HepG2 (cell line): ENCODE data around the gene ZFPL1. TPM values are rescaled to one million over a fixed set of nuclear protein-coding genes. Genes with fewer than 3 reads are reported as not detected.
A peak's percentile ranks its signal among the peaks of the same experiment; 100 is the strongest.

Experiments used
- BATF2 ChIP-seq: sonication (generic); formaldehyde crosslinking; IDR thresholded peaks from 2 replicates; pipeline ENCODE4 v1.8.0; 2022; ENCODE audit warnings: mild to moderate bottlenecking, missing genetic modification reagents, moderate library complexity
- FUBP1 ChIP-seq: sonication (generic); formaldehyde crosslinking; IDR thresholded peaks from 2 replicates; pipeline ENCODE4 v1.5.1; 2020; ENCODE audit warnings: missing genetic modification reagents, mild to moderate bottlenecking, borderline replicate concordance
- HCFC1 ChIP-seq: fragments of 150-350 bp; IDR thresholded peaks from 2 replicates; pipeline ENCODE4 v1.6.1; 2014; ENCODE audit warnings: low read depth, low read length
- HES4 ChIP-seq: sonication (generic); formaldehyde crosslinking; IDR thresholded peaks from 2 replicates; pipeline ENCODE4 v1.9.0; 2021; ENCODE audit warnings: mild to moderate bottlenecking, missing genetic modification reagents, borderline replicate concordance
- PHF5A ChIP-seq: IDR thresholded peaks from one replicate; pipeline ENCODE4 v1.6.1; 2018; ENCODE audit warnings: low read depth, missing genetic modification reagents; ENCODE audit not compliant: unreplicated experiment
- PHF8 ChIP-seq: sonication (generic); formaldehyde crosslinking; IDR thresholded peaks from 2 replicates; pipeline ENCODE4 v1.5.0; 2020; ENCODE audit warnings: missing genetic modification reagents
- RBM22 ChIP-seq: fragments of 200-400 bp; formaldehyde crosslinking; optimal IDR thresholded peaks from 2 replicates; pipeline ENCODE3; 2017; ENCODE audit warnings: mild to moderate bottlenecking, low read length, moderate library complexity
- RFX5 ChIP-seq: IDR thresholded peaks from 2 replicates; pipeline ENCODE4 v1.6.1; 2011; ENCODE audit warnings: low read depth, low read length, improper control_type of control experiment
- SALL1 ChIP-seq: sonication (generic); formaldehyde crosslinking; IDR thresholded peaks from 2 replicates; pipeline ENCODE4 v1.8.0; 2022; ENCODE audit warnings: mild to moderate bottlenecking, missing genetic modification reagents
- SP2 ChIP-seq: sonication (generic); formaldehyde crosslinking; IDR thresholded peaks from 2 replicates; pipeline ENCODE4 v1.5.1; 2020; ENCODE audit warnings: mild to moderate bottlenecking, missing genetic modification reagents
- ZBTB1 ChIP-seq: sonication (generic); formaldehyde crosslinking; IDR thresholded peaks from 2 replicates; pipeline ENCODE4 v1.4.0; 2020; ENCODE audit warnings: missing genetic modification reagents, borderline replicate concordance
- ZMAT3 ChIP-seq: sonication (generic); formaldehyde crosslinking; conservative IDR thresholded peaks from 2 replicates; pipeline ENCODE4 v1.7.0; 2021; ENCODE audit warnings: missing genetic modification reagents
- ZNF160 ChIP-seq: sonication (generic); formaldehyde crosslinking; IDR thresholded peaks from 2 replicates; pipeline ENCODE4 v1.8.0; 2022; ENCODE audit warnings: mild to moderate bottlenecking, inconsistent platforms, missing genetic modification reagents
- ZNF17 ChIP-seq: sonication (generic); formaldehyde crosslinking; IDR thresholded peaks from 2 replicates; pipeline ENCODE4 v1.5.0; 2020; ENCODE audit warnings: mild to moderate bottlenecking, missing genetic modification reagents
- ZNF337 ChIP-seq: sonication (generic); formaldehyde crosslinking; IDR thresholded peaks from 2 replicates; pipeline ENCODE4 v1.5.1; 2020; ENCODE audit warnings: missing genetic modification reagents, low read depth, mild to moderate bottlenecking, borderline replicate concordance
- ZNF501 ChIP-seq: sonication (generic); formaldehyde crosslinking; IDR thresholded peaks from 2 replicates; pipeline ENCODE4 v1.5.1; 2020; ENCODE audit warnings: mild to moderate bottlenecking, moderate library complexity, missing genetic modification reagents
- ZNF7 ChIP-seq: IDR thresholded peaks from 2 replicates; pipeline ENCODE4 v1.6.1; 2016; ENCODE audit warnings: missing biosample characterization, missing genetic modification reagents
- polyA plus RNA-seq, 8 experiments: library from polyadenylated mRNA; depleted of rRNA in 3 of 8; stranded (reverse) in 7 of 8; unstranded in 1 of 8; fragments of >200 nt; fragmentation: Illumina TruSeq in 4 of 8; extraction: Trizol in 4 of 8; gene quantifications; 2 replicates each; pipeline versions ENCODE4 v1.2.1 to v1.2.3, GENCODE V29; 2011 to 2016; ENCODE audit warnings: low read depth in 4 of 8, missing spikeins in 1 of 8, mixed read lengths in 1 of 8; ENCODE audit not compliant: insufficient read depth in 1 of 8
- total RNA-seq, 5 experiments: library from RNA; depleted of rRNA; stranded (reverse); fragments of >200 nt; fragmentation: Illumina TruSeq; extraction: Trizol; gene quantifications; 2 replicates each; pipeline ENCODE4 v1.2.3, GENCODE V29; 2016; ENCODE audit warnings: low read depth in 1 of 5
- TF ChIP-seq, protein P1 (sequence below): sonication (generic); formaldehyde crosslinking; IDR thresholded peaks from 2 replicates; pipeline ENCODE4 v1.4.0; 2020; ENCODE audit warnings: mild to moderate bottlenecking, low read depth, missing genetic modification reagents
- TF ChIP-seq, protein P2 (sequence below): sonication (generic); formaldehyde crosslinking; IDR thresholded peaks from 2 replicates; pipeline ENCODE4 v1.4.0; 2020; ENCODE audit warnings: missing genetic modification reagents, borderline replicate concordance
- TF ChIP-seq, protein P3 (sequence below): sonication (generic); formaldehyde crosslinking; IDR thresholded peaks from 2 replicates; pipeline ENCODE4 v1.4.0; 2020; ENCODE audit warnings: missing genetic modification reagents
- TF ChIP-seq, protein P4 (sequence below): IDR thresholded peaks from 2 replicates; pipeline ENCODE4 v1.6.1; 2016; ENCODE audit warnings: low read depth, borderline replicate concordance

ZFPL1 gene
- total and polyA plus RNA-seq, 2 of the 13 experiments (the other 11 are each of a cell fraction or from before 2014, with no cell fraction given), result 32.2 to 56.0 TPM

GRCh38 chr11:65111744-65112545, 27.9 kb downstream of the ZFPL1 start, which contains the start of gene TM7SF2 (continued):
- TF ChIP-seq ZBTB1 (no peak), ZNF17 (CRISPR knock-in tag) (no peak), PHF5A (CRISPR knock-in tag) (peak; percentile 71), HCFC1 (no peak), BATF2 (CRISPR knock-in tag) (no peak), HES4 (CRISPR knock-in tag) (0 out of 2 replicates have a peak, but pooled peaks have one; percentile 38), ZMAT3 (CRISPR knock-in tag) (no peak), ZNF160 (CRISPR knock-in tag) (no peak), RFX5 (0 out of 2 replicates have a peak, but pooled peaks have one; percentile 13), ZNF7 (CRISPR knock-in tag) (0 out of 2 replicates have a peak, but pooled peaks have one; percentile 5), SALL1 (CRISPR knock-in tag) (peak; percentile 47; the same call in 1 of the 2 replicates), PHF8 (CRISPR knock-in tag) (peak; percentile 59; the same call in 1 of the 2 replicates), FUBP1 (CRISPR knock-in tag) (no peak), SP2 (CRISPR knock-in tag) (peak; percentile 77), ZNF501 (peak; percentile 68; the same call in 1 of the 2 replicates), ZNF337 (CRISPR knock-in tag) (no peak), RBM22 (peak; percentile 96)
- TF ChIP-seq, protein P1, sequence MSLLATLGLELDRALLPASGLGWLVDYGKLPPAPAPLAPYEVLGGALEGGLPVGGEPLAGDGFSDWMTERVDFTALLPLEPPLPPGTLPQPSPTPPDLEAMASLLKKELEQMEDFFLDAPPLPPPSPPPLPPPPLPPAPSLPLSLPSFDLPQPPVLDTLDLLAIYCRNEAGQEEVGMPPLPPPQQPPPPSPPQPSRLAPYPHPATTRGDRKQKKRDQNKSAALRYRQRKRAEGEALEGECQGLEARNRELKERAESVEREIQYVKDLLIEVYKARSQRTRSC (CRISPR knock-in tag), result peak; percentile 62; the same call in 1 of the 2 replicates
- TF ChIP-seq, protein P2, sequence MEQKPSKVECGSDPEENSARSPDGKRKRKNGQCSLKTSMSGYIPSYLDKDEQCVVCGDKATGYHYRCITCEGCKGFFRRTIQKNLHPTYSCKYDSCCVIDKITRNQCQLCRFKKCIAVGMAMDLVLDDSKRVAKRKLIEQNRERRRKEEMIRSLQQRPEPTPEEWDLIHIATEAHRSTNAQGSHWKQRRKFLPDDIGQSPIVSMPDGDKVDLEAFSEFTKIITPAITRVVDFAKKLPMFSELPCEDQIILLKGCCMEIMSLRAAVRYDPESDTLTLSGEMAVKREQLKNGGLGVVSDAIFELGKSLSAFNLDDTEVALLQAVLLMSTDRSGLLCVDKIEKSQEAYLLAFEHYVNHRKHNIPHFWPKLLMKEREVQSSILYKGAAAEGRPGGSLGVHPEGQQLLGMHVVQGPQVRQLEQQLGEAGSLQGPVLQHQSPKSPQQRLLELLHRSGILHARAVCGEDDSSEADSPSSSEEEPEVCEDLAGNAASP (CRISPR knock-in tag), result no peak
- TF ChIP-seq, protein P3, sequence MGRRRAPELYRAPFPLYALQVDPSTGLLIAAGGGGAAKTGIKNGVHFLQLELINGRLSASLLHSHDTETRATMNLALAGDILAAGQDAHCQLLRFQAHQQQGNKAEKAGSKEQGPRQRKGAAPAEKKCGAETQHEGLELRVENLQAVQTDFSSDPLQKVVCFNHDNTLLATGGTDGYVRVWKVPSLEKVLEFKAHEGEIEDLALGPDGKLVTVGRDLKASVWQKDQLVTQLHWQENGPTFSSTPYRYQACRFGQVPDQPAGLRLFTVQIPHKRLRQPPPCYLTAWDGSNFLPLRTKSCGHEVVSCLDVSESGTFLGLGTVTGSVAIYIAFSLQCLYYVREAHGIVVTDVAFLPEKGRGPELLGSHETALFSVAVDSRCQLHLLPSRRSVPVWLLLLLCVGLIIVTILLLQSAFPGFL (CRISPR knock-in tag), result no peak
- TF ChIP-seq, protein P4, sequence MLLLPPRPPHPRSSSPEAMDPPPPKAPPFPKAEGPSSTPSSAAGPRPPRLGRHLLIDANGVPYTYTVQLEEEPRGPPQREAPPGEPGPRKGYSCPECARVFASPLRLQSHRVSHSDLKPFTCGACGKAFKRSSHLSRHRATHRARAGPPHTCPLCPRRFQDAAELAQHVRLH (CRISPR knock-in tag), result no peak
